ENCODE data around the gene IFRD1.
"Not testable (repeated sequence)": the region's sequence is repeated elsewhere in the genome, so short reads cannot be mapped to it uniquely, and the experiment has no call there.

Gene IFRD1

DNA sequence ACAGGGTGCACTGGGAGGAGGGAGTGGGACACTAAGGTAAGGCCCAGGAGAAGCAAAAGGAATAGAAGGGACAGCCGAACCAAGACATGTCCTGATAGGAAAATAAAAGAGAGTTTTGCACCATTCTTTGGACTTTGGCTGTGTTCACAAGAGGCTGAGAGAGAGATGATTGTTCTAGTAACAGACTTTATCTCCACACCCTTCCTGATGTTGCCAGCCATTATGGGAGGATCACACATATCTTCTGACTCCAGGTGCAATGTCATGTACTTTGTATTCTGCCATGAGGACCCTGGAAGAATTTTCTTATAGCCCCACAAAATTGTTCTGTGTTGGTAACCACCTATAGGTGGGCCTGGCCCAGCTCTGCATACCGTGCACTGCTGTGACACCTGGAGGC, 41.9 kb downstream of the IFRD1 start:
- no peak for DNase-seq

DNA sequence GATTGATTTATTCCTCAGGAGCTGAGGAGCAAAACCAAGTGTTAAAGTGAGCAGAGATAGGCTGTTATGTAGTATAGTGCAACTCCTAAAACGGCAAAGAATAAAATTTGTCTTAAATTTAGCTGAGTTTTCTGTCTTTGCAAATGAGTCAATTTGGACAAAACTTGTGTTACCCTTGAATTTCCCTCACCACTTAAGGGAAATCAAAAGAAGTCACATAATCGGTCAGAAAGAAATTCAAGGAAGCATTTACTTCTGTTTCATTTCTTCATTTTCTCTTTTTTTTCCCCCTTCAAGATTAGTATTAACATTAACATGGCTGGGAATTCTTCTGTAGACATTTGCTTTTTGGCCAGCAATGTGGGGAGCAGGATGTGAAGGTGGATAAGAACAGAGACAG, 44.4 kb downstream of the IFRD1 start:
- no peak for DNase-seq

GRCh38 chr7:112495156-112495788, 45.0 kb downstream of the IFRD1 start:
- DNase-seq: no peak

DNA sequence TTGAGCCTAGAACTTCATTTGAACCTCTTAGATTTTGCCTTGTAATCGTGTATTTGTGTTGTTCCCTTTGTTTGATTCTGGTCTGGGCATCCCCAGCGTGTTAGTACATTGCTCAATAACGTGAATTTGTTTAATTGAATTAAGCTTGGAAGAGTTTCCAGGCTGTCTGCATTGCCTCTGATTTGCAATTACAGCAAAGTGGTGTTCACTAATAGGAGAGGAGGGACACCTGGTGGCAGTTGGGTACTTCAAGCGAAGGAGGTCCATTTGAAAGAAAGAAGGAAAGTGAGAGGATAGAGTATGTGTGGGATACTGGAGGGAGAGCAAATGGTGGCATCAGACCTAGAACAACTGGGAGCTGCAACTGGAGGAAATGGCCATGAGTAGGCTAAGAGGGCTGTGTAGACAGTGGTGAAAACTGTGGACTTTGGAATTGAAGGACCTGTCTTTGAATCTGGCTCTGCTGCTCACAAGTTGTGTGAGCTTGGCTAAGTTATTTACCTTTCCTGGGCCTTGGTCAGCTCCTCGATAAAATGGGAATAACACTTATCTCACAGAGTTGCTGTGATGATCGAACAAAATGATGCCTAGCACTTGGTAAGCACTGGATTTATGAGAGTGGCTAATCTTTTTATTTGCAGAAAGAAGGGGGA, 45.7 kb downstream of the IFRD1 start:
- DNase-seq: peak; percentile 21 to 37

- DNase-seq: no peak
Observed at GRCh38 chr7:112497481-112497880, 47.2 kb downstream of the IFRD1 start.

DNA sequence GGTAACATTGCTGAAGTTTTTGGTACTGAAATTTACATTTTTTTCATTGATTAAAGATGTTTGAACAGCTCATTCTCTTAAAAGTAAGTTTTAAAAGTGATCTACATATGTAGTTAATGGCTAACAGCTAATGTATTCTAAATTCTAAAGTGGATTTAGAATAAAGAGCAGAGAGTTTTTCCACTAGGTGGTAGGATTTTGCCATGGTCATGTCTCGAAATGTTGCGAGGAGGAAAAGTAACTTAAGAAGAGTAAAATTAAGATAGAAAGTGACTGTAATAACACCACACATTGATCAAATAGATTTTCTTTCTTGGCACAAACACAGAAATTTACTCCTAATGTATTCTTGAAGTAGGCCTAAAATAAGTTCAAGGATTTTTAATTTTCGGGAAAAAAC, 50.4 kb downstream of the IFRD1 start:
- DNase-seq: no peak

DNA sequence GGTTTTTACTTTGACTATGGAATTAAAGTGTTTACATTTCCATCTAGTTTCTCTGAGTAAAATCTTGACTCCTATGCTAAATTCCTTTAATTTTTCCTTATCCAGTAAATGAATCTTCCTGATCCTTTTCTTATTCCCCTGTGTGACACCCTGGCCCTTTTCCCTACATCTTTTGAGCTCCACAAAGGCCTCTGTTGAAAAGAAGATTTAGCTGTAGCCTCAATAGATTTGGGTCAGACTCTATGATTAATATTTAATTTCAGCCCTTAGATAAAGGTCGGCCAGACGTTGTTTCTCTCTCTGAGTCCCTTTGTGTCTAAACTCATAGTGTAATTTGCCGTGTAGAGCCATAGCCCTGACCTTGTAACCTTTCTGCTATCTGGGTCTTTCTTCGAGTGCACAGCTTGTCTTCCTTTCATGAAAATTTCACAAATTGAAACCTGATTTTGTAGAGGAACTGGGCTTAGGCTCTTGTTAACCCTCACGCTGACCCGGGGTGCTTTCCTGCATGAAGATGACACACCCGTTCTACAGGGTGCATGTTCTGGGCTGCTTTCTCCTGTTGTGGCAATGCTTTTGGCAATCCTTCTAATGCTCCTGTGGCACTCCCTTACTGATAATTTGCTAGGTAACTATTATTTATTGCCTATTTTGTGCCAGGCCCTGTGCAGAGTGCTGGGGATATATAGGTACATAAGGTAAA, 51.7 kb downstream of the IFRD1 start:
- DNase-seq: no peak

GRCh38 chr7:112502700-112503099, 52.4 kb downstream of the IFRD1 start:
- no peak for DNase-seq

- no peak for DNase-seq
Observed at GRCh38 chr7:112503361-112503972, 53.2 kb downstream of the IFRD1 start.

- no peak for DNase-seq
Observed at GRCh38 chr7:112504093-112504695, 53.9 kb downstream of the IFRD1 start.

DNA sequence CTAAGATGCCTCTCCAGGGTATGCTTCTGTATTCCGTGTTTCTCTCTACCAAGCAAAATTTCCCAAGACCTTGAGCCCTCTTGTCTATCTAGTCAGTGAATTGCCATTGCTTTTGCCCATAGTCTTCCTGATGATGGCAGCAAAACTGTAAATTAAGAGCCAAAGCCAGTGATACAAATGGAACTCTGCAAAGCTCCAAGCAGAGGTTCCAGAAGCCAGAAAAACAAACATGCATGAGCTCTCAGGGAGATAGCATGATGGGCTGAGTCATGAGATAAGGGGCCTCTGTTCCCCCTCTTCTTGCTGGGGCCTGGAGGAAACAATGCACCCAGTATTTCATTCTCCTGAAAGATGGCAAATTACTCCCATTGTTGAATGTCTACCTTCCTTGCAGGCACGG, 55.2 kb downstream of the IFRD1 start:
- no peak for DNase-seq

- DNase-seq: no peak
Observed at GRCh38 chr7:112508404-112508803, 58.1 kb downstream of the IFRD1 start.

DNA sequence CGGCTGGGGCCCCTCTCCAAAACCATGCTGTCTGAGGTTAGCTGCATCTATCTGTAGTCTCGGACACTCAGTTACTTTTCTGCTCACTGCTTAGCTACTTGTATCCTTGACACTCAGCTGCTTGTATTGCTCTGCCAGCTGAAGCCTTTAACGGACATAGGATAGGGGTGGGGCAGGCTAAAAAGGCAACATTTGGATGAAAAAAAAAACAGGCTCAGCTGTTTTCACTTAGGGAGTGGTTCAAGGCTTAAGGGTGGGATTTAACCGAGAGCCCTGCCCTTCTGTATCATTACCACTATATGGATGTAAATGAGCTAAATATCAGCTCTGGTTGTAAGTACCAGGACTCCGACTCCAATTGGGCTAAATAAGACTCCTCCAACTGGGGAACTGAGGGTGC, 59.1 kb downstream of the IFRD1 start:
- no peak for DNase-seq

DNA sequence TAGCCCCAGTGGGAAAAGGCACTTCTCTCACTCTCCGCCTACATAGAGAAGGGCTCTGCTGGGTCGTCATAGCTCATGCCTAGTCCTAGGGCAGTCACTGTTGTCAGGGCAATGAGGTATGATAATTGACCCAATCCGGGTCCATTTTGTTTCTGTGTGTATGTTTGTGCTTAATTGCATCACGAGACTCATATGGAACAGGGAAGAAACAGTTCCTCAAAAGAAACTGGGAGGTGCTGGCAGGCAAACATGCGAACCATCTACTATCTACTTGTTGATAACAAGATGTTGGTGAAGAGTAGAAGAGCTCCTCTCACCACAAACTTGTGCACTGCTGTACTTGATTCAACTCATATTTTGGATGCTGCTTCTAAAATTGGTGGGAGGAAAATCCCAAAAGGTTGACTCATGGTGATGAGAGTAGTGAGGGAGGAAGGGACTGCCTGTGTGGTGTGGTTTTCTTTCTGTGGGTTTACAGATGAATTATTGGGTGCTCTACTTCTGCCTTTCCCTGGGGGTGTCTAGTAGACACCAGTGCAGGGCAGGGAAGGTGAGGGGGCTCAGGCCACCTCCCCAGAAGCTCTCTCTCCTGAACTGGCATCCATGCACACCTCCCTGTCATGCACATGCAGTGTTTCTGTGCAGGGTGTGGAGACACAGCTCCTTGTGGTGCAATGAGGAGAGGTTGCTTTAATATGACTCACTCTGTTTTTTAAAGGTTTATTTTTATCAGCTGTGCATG, 59.9 kb downstream of the IFRD1 start:
- DNase-seq: peak; percentile 11 to 24

DNA sequence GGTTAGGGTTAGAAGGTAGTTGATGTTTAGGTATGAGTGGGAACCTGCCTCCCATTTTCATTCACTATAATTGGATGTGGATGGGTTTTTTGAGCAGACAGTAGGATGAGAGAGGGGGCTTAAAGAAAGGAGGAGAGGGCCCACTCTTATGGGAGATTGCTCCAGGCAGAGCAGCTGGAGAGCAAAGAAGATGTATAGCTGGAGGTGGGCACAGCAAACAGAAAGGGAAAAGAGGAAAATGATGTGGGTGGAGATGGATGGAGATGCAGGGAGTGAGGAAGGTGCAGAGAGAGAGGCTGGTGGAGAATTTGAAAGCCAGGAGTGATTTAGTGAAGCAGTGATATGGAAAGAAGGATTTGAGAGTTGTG, 60.5 kb downstream of the IFRD1 start:
- DNase-seq: no peak

DNA sequence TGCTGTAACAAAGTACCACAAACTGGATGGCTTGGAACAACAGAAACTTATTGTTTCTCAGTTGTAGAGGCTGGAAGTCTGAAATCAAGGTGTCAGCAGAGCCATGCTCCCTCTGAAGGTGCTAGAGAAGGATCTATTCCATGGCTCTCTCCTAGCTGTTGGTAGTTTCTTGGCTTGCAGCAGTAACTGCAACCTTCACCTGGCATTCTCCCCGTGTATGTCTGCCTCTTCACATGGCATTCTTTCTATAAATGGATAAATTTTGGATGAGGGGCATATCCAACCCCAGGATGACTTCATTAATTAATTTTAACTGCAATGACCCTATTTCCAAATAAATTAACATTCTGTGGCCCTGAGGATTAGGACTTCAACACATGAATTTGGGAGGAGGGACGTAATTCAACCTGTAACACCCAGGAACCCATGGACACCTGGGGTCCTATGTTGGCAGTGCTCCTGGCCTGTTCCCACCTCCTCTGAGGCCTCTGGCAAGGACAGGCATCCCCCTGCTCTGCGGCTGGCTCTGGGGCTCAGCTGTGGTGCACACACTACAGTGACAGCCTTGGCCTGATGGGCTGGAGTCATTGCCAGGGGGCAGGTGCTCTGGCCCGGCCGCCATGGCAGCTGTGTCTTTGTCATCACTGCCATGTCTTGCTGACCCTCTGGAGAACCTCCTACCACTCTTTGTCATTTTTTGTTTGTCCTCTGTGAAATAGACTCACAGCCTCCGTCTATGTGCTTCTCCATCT, 61.4 kb downstream of the IFRD1 start:
- no peak for DNase-seq

GRCh38 chr7:112512451-112513210, 62.4 kb downstream of the IFRD1 start:
- no peak for DNase-seq

GRCh38 chr7:112515989-112516388, 65.7 kb downstream of the IFRD1 start:
- no peak for DNase-seq

GRCh38 chr7:112516418-112516817, 66.2 kb downstream of the IFRD1 start:
- DNase-seq: not testable (repeated sequence)

- no peak for DNase-seq
Observed at GRCh38 chr7:112517487-112517886, 67.2 kb downstream of the IFRD1 start.

GRCh38 chr7:112520787-112521186, 70.5 kb downstream of the IFRD1 start:
- no peak for DNase-seq

Measured in activated CD4-positive, alpha-beta T cell treated with anti-CD3 and anti-CD28 coated beads, Interleukin-2, amount 50 U/mL, for 48 hours (primary cell).